ENCODE measurements around the gene MACROD2. TPM values are rescaled to one million over a fixed set of nuclear protein-coding genes. Genes with fewer than 3 reads are reported as not detected.

Gene MACROD2
- total and polyA plus RNA-seq, 8 donors = 0.78 to 31.3 (median 10.9) TPM; not detected in 1

DNA sequence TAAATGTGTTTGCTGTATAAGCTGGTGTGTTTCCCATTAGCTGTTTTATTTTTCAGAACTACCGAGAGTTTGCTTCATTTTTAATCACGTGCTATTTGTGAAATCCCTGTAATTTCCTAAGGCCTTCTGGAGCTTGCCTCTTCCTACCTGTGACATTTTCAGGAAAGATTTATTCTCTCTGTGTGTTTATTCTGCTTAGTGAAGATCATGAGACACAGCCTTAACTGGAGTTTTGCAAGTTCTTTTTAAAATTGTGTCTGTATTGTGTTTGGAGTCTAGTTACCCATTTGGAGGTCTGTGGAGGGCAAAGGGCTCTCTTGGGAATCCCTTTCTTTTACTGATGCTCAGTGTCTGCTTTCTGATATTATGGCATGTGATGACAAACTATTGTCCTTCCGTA lies 701.2 kb downstream of the MACROD2 start:
- Histone ChIP-seq H3K27me3 (no peaks in the 10 kb centered on the region), H3K27ac (no peak overlapping the region), H3K4me3 (no peak overlapping the region), H3K36me3 (no peaks in the 10 kb centered on the region), H3K9me3 (no peaks in the 10 kb centered on the region), H3K4me1 (peaks cover 0 to 38% (median 5%) of the 10 kb centered on the region in 4 donors)
- intact Hi-C loops (cut with DNase I; ENCODE audit: low total_unique reads) = no loop called here
- DNase-seq = no peak
- TF ChIP-seq POLR2AphosphoS5 (IDR thresholded peaks at IDR 0.05) (no peak), EP300 (IDR thresholded peaks at IDR 0.05) (no peak), CTCF (IDR thresholded peaks at IDR 0.05) (no peak), POLR2A (IDR thresholded peaks at IDR 0.05) (no peak)
- 84 to 93% (median 85%) methylated on average over 3 of the region's 3 CpGs for WGBS, 5 donors

GRCh38 chr20:14696937-14697336 lies 701.6 kb downstream of the MACROD2 start:
- Histone ChIP-seq H3K36me3 (no peaks in the 10 kb centered on the region), H3K27ac (no peak overlapping the region), H3K4me1 (peaks cover 0 to 40% (median 5%) of the 10 kb centered on the region in 4 donors), H3K4me3 (no peak overlapping the region), H3K27me3 (no peaks in the 10 kb centered on the region), H3K9me3 (no peaks in the 10 kb centered on the region)
- 67 to 75% (median 71%) methylated on average over 4 of the region's 4 CpGs for WGBS, 5 donors
- intact Hi-C loops (cut with DNase I; ENCODE audit: low total_unique reads) = no loop called here
- TF ChIP-seq POLR2A (IDR thresholded peaks at IDR 0.05) (no peak), CTCF (IDR thresholded peaks at IDR 0.05) (no peak), EP300 (IDR thresholded peaks at IDR 0.05) (no peak), POLR2AphosphoS5 (IDR thresholded peaks at IDR 0.05) (no peak)
- DNase-seq = no peak

DNA sequence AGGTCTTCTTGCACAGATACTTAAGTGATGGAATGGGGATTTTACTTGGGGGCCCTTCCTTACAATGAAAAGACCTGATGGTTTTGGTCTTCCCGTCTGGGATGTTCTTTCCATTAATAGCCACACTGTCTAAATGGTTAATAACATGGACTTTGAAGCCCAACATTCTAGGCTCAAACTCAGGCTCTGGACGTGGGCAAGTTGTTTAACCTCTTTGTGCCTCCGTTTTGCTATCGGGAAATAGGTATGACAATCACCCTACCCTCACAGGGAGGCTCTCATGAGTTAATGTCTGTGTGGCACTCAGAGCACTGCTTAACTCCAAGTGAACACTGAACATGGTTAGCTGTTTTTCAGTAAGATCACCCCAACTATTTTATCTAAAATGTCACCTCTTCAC lies 702.8 kb downstream of the MACROD2 start:
- no peaks in the 10 kb centered on the region for H3K27me3 ChIP-seq
- H3K4me1 ChIP-seq = peaks cover 0 to 40% (median 5%) of the 10 kb centered on the region in 4 donors
- 71 to 84% (median 79%) methylated on average over 4 of the region's 4 CpGs for WGBS, 5 donors
- H3K36me3 ChIP-seq = no peaks in the 10 kb centered on the region
- TF ChIP-seq POLR2A (IDR thresholded peaks at IDR 0.05) (no peak), CTCF (IDR thresholded peaks at IDR 0.05) (no peak), POLR2AphosphoS5 (IDR thresholded peaks at IDR 0.05) (no peak), EP300 (IDR thresholded peaks at IDR 0.05) (no peak)
- no peak overlapping the region for H3K4me3 ChIP-seq
- no peaks in the 10 kb centered on the region for H3K9me3 ChIP-seq
- DNase-seq = no peak
- H3K27ac ChIP-seq = no peak overlapping the region
- intact Hi-C loops (cut with DNase I; ENCODE audit: low total_unique reads) = no loop called here

- Histone ChIP-seq H3K9me3 (no peaks in the 10 kb centered on the region), H3K4me1 (peaks cover 0 to 40% (median 5%) of the 10 kb centered on the region in 4 donors), H3K36me3 (no peaks in the 10 kb centered on the region), H3K27me3 (no peaks in the 10 kb centered on the region), H3K27ac (no peak overlapping the region), H3K4me3 (no peak overlapping the region)
- WGBS, 5 donors = 66 to 89% (median 73%) methylated on average over 3 of the region's 3 CpGs
- intact Hi-C loops (cut with DNase I; ENCODE audit: low total_unique reads) = no loop called here
- TF ChIP-seq POLR2A (IDR thresholded peaks at IDR 0.05) = no peak
- TF ChIP-seq EP300 (IDR thresholded peaks at IDR 0.05) = no peak
- TF ChIP-seq POLR2AphosphoS5 (IDR thresholded peaks at IDR 0.05) = no peak
- no peak for TF ChIP-seq CTCF (IDR thresholded peaks at IDR 0.05)
- DNase-seq = no peak
These were observed 703.5 kb downstream of the MACROD2 start for GRCh38 chr20:14698605-14699373.
